ENCODE data around the gene BMERB1.
"Not testable (repeated sequence)": the region's sequence is repeated elsewhere in the genome, so short reads cannot be mapped to it uniquely, and the experiment has no call there.

Gene BMERB1

GRCh38 chr16:15598648-15599190, 164.3 kb downstream of the BMERB1 start:
- no peak for DNase-seq

- DNase-seq, result no peak
These were observed 165.1 kb downstream of the BMERB1 start for GRCh38 chr16:15599303-15600070.

GRCh38 chr16:15601212-15601879, 167.0 kb downstream of the BMERB1 start:
- DNase-seq, result no peak

GRCh38 chr16:15602285-15603044, 168.1 kb downstream of the BMERB1 start:
- DNase-seq, result no peak

GRCh38 chr16:15604460-15605440, 170.4 kb downstream of the BMERB1 start:
- DNase-seq, result no peak

- no peak for DNase-seq
These were observed 171.6 kb downstream of the BMERB1 start for GRCh38 chr16:15605839-15606517.

GRCh38 chr16:15606518-15607220, 172.3 kb downstream of the BMERB1 start:
- no peak for DNase-seq

- DNase-seq, result not testable (repeated sequence)
These were observed 172.9 kb downstream of the BMERB1 start for GRCh38 chr16:15607221-15607699.

- no peak for DNase-seq
These were observed 173.5 kb downstream of the BMERB1 start for GRCh38 chr16:15607700-15608396.

- no peak for DNase-seq
These were observed 174.3 kb downstream of the BMERB1 start for GRCh38 chr16:15608398-15609285.

GRCh38 chr16:15609286-15609649, 174.9 kb downstream of the BMERB1 start:
- DNase-seq, result no peak

- no peak for DNase-seq
These were observed 176.0 kb downstream of the BMERB1 start for GRCh38 chr16:15610369-15610871.

- no peak for DNase-seq
These were observed 177.2 kb downstream of the BMERB1 start for GRCh38 chr16:15611610-15612009.

GRCh38 chr16:15613676-15614075, 179.3 kb downstream of the BMERB1 start:
- no peak for DNase-seq

GRCh38 chr16:15616012-15616411, 181.6 kb downstream of the BMERB1 start:
- DNase-seq, result no peak

- DNase-seq, result no peak
These were observed 182.2 kb downstream of the BMERB1 start for GRCh38 chr16:15616475-15617165.

- DNase-seq, result no peak
These were observed 183.5 kb downstream of the BMERB1 start for GRCh38 chr16:15617901-15618300.

GRCh38 chr16:15618392-15618791, 184.0 kb downstream of the BMERB1 start:
- no peak for DNase-seq
